GM19099 (cell line): ENCODE data around the gene ARV1.

ENCODE experiments used
- POLR2A ChIP-seq: IDR thresholded peaks from 3 replicates; pipeline ENCODE4 v1.6.1; 2011; ENCODE audit warnings: low read depth; ENCODE audit not compliant: insufficient read length; ENCODE audit errors: extremely low read depth

ARV1 gene

DNA sequence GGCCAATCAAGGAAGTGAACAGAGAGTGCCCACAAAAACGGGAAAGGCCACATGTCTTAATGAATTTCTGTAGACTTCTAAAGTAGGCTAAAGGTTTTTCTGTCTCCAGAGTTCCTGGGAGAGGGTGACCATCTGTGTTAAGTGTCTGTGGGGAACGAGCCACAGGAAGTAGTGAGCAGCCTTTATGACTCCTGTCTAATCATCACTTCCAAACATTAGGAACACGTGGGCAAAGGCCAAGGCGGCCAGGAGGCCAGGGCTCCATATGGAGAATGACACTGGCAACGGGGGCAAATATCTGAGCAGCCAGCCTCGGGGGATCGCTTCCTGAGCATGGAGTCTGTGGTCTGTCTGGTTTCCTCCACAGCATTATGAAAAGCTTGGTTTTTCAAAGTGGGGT, 54.1 kb downstream of the ARV1 start:
- no peak for TF ChIP-seq POLR2A

DNA sequence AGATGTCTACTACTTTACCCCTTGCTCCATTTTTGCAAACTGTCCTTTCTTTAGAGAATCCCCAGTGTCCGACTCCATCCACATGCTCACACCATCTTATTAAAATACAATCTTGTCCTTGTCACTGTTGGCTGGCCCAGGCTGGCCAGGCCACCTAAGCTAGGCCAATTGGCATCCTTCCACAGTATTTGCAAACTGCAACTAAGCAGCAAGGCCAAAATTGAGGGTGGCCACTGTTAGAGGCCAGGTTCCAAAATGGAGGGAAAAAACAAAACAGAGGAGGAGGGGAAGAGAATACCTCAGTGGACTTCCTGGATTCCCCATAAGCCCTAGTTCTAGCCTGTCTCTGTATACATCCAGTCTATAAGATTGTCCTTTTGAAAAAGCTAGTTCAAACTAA, 56.9 kb downstream of the ARV1 start:
- TF ChIP-seq POLR2A: no peak

DNA sequence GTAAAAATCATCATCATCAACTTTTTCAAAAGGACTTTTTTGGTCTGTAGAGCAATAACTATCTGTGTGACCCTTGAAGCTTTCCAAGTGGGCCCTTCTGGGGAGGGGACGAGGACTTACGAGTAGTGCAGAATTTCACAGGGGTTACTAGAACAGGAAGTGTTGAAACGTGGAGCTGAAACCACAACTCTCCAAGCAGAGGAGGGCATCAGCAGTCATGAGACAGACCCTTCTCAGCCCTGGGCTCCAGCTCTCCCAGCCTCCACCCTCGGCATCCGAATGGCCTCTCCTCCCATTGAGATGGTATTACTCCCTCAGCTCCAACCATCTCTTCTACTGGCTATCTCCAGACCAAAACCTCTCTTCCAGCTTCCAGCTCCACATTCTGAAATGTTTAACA, 57.5 kb downstream of the ARV1 start:
- no peak for TF ChIP-seq POLR2A

DNA sequence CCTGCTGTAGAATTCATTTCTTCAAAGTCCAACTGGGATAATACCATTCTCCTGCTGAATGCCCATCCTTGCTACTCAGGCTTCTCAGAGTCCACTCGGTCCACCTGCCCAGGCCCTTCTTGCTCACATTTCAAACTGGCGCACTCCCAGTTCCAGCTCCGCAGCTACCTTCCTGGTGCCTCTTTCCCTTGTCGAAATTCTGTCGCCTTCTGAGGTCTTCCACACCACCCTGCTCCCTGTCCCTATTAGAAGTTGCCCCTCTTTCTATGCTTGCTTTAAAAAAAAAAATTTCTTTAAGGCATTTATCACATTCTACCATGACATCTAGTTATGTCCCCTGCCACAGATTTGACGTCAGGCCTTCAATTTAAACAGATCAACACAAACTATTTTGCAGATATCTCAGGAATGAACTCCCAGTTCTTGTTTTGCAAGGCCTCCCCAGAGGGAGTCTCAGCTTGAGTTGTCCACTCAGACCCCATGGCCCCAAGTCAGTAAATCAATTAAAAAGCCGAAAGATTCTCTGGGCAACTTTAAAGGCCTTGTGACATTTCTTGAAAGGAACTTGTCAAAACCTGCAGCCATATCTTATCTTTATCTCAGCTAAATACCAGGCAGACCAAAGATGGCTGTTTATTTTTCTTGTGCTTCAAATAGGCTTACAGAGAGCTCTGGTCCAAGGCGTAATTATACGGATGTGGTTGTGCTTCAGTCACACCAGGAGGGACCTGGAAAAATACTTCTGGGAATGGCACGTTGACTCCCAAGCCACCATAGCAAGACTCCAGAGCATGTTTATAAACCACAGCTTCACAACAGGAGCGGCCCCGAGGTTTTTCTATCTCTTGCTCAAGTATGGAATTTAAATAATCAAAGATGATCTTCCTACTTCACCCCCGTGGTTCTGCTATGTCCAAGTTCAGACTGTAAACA, 59.0 kb downstream of the ARV1 start:
- TF ChIP-seq POLR2A: no peak

DNA sequence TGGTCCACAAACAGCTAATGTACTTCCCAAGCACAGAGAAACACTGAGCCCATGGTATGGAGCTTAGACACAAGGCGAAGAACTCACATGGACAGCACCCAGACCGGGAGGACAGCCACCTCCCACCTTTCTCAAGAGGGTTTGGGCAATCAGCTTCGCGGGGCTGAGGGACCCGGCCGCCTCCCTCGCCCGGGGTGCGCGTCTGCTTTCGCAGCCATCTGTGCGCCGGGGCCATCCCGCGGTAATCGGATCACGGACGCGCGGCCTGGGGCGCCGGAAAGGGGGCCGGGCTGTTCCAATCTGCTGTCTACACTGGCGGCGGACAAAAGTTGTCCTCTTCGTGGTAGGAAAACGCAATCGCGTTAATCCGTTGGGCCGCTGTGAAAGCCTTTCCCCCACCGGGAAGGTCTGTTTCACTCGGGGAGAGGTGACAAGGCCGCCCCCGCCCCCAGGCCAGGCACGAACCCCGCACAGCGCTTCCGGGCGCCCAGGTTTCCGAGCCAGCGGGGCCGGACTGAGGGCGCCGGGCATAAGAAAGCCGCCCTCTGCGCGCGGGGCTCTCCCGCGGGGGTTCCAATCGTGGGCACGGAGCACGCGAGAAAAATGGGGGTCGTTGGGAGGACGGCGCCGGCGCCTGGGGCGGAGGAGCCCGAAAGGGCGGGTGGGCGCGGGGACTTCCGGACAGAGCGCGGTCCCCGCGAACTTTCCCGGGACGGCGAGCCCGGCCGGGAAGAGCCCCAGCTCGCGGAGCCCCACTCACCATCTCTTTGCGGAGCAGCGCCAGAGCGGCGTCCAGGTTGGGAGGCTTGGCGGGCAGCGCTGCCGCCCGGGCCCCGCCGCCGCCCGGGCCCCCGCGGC, 60.5 kb downstream of the ARV1 start:
- TF ChIP-seq POLR2A: no peak

DNA sequence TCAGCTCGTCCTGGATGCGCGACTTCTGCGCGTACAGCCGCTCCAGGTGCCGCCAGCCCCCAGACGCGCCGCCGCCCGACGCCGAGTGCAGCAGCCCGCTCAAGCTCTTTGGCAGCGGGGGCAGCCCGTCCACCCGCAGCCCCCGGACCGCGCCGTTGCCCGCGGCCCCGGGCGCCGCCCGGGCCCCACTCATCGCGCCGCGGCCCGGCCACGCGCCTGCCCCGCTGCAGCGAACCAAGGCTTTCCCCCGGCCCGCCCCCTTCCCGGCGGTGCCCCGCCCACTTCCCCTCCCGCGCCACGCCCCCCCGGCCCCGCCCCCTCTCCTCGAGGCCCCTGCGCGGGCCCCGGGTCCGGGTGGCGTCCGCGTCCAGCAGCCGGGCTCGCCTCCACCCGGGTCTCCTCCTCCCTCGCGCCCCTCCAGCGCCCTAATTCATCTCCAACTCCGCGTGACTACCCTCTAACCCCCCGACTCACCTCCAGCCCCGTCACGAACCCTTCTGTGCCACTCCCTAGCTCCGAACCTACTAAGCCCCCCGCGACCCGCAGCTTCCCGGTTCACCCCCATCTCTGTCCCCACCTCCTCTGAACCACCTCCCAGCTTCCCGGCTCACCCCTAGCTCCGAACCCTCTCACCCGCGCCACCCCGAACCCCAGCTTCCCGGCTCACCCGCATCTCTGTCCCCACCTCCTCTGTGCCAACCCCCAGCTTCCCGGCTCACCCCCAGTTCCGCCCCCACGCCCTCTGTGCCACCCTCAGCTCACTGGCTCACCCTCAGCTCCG, 61.3 kb downstream of the ARV1 start, which contains the start of gene FAM89A:
Gene FAM89A (minus strand): TSS at position 236 of the 781 bp plus-strand sequence. CDS start 43 bp downstream, at position 193.
- TF ChIP-seq POLR2A: no peak

DNA sequence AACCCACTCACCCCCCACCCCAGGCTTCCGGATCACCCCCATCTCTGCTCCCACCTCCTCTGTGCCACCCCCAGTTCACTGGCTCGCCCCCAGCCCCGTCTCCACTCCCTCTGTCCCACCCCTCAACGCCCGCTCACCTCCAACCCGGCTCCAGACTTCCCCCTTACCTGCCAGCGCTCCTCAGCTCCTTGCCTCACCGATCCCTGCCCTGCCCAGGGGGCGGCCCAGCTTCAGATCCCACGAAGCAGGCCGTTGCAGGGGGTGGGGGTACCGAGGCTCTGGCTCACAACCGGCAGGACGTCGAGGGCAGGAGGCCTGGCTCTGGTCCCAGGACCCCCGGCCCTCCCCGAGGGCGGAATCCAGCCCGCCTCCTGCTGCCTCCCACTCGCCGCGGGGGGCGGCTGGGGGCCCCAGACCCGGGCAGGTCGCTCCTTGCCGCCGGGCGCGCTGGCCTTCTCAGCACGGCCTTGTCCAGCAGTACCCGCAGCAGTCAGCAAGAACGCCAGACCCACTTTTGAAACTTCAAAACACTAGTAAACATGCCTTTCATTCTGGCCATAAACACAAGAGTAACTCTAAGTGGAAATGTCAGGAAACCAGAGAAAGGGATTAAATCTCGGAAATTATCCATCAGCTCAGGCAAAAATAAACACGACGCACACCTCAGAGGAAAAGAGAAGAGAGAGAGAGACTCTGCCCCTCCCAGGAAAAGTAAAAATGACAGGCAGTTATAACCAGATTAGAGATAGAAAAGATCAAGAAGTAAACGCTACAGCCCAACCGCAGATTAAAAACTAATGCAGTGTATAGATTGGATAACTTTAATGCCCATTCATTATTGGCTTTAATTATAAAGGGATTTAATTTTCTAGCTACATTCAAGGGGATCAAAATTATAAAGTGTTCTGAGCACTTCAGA, 62.2 kb downstream of the ARV1 start:
- no peak for TF ChIP-seq POLR2A

DNA sequence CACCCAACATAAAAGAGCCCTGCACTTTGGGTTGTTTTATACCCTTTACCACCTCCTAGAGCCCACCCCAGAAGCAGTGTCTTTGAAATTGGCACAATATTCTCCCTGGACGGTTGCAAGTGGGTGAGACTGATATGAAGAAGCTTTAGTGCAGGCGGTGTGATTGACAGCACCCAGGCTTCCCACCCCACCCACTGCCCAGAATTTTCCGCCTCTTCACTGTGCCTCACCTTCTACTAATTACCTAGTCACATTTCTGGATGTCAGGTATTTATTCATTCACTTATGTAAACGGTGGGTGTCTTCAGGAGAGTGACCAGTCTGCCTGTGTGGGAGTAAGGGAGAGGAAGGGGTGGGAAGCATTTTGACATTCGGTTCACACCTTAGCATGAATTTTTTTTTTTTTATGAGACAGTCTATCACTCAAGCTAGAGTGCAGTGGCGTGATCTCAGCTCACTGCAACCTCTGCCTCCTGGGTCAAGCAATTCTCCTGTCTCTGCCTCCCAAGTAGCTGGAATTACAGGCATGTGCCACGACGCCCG, 62.9 kb downstream of the ARV1 start:
- no peak for TF ChIP-seq POLR2A

DNA sequence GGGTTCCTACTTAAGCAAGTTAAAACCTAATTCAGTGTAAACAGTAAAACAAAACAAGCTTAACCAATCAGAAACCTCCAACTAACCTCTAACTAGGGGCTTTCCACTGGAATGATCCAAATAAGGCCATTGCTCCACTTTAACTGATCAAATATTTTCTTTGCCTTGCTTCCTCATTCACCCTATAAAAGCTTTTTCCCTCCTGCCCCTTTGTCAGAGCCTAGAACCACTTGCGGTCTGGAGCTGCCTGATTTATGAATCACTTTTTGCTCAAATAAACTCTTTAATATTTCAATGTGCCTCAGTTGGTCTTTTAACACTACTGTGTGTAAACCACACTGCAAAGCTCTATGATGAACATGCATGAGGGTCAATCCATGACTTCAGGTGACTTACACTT, 65.7 kb downstream of the ARV1 start:
- no peak for TF ChIP-seq POLR2A

DNA sequence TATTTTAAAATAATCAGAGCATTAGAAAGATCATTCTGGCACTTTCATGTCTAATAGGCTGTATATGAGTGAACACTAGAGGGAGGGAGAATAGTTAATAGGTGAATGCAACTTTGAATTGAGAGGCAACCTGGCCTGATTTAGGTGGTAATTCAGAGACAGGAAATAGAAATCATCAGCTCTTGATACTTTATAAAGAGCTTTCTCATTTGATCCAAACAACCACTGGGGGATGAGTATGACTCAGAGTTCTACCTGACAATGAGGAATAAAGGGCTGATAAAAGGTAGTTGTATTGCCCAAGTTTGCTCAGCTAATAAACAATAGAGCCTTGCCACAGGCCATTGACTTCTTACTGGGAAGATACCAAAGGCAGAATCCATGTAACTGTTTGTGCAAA, 66.4 kb downstream of the ARV1 start:
- TF ChIP-seq POLR2A: no peak

DNA sequence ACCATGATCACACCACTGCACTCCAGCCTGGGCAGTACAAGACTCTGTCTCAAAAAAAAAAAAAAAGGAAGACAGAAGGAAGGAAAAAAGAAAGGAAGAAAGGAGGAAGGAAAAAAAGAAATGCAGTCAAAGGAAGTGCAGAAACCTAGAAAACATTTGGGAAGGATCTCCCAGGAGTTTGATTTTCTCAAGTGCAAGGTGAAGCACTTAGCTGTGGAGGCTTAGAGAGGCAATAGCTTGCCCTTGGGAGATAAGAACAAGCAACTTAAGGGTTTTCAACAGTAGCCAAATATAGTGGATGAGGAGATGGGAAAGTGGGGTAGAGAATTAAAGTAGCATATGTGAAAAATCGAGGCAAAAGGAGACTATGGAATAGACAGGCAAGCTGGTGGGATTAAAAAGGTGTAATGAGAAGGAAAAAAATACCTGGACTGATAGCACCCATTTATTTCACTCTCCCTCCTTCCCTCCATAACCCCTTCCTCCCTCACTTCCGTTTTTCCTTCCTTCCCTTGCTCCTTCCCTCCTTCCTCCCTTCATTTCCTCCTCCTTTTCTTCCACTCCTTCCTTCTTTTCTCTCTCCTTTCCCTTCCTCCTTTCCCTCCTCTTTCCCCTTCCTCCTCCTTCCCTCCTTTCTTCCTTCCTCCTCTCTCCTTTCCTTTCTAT, 68.0 kb downstream of the ARV1 start:
- TF ChIP-seq POLR2A: no peak

DNA sequence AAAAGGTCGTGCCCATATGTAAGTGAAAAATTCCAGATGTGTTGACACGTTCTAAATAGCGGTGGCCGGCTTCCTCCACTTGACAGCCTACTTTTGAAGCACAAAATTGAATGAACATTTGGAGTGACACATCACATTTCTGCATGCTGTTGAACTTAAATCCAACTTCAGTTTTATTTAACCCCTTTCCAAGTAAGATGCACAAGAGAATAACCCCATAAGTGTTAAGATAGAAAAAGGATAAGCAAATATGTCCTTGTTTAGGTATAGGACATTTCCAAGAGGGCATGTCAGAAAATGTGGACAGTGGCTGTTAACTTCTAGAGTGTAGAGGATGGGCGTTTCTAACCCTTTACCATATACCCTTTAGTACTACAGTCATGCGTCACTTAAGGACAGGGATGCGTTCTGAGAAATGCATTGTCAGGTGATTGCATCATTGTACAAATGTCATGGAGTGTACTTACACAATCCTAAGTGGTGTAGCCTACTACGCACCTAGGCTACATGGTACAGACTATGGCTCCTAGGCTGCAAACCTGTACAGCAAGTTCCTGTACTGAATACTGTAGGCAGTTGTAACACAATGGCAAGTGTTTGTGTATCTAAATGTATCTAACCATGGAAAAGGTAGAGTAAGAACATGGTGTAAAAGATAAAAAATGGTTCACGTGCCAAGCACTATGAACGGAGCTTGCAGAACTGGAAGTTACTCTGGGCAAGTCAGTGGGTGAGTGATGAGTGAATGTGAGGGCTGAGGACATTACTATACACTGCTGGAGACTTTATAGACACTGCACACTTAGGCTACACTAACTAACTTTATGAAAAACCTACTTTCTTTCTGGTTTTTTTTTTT, 70.5 kb downstream of the ARV1 start:
- TF ChIP-seq POLR2A: no peak
